ENCODE data around the gene NCAN. TPM values are rescaled to one million over a fixed set of nuclear protein-coding genes. Genes with fewer than 3 reads are reported as not detected.
"Not testable (repeated sequence)": the region's sequence is repeated elsewhere in the genome, so short reads cannot be mapped to it uniquely, and the experiment has no call there.

NCAN gene
- total and polyA plus RNA-seq, 7 donors, result 0.03 TPM; not detected in 6

- Histone ChIP-seq H3K27me3 (ENCODE audit: insufficient read depth in 3 of 3, low read length in 2 of 3) (no peaks in the 10 kb centered on the region), H3K27ac (peak overlapping the region; percentile 50), H3K36me3 (ENCODE audit: insufficient read depth in 1 of 2, low read depth in 1 of 2) (peaks cover 0 to 5% of the 10 kb centered on the region in 2 donors), H3K9me3 (no peaks in the 10 kb centered on the region), H3K4me3 (peak overlapping the region; percentile 4), H3K4me1 (peaks cover 19% of the 10 kb centered on the region)
- ATAC-seq (peak; percentile 69 to 78 (median 74)), DNase-seq (peak; percentile 62 to 83)
- intact Hi-C loops (cut with DNase I), result loop anchor here in 1 of 2 donors (10.0 kb wide), 1 partner anchor 117 kb away; no protein-coding TSS in a partner anchor
- no peak for TF ChIP-seq CTCF (IDR thresholded peaks at IDR 0.05)
- WGBS, 3 donors, result 28 to 39% (median 37%) methylated on average over 6 to 8 of the region's 8 CpGs
Observed at GRCh38 chr19:19171821-19172532, 39.8 kb upstream of the NCAN start.

GRCh38 chr19:19173243-19173642 lies 38.5 kb upstream of the NCAN start:
- not testable (repeated sequence) for H3K9me3 ChIP-seq; ATAC-seq; DNase-seq; H3K4me3 ChIP-seq; H3K36me3 ChIP-seq (ENCODE audit: insufficient read depth in 1 of 2, low read depth in 1 of 2); H3K27me3 ChIP-seq (ENCODE audit: insufficient read depth in 3 of 3, low read length in 2 of 3); H3K27ac ChIP-seq
- intact Hi-C loops (cut with DNase I), result loop anchor here in 1 of 2 donors (10.0 kb wide), 1 partner anchor 118 kb away; no protein-coding TSS in a partner anchor
- H3K4me1 ChIP-seq, result peaks cover 19% of the 10 kb centered on the region
- WGBS, 3 donors, result 82 to 91% (median 88%) methylated on average over 5 of the region's 5 CpGs

GRCh38 chr19:19176950-19177349 lies 34.8 kb upstream of the NCAN start:
- intact Hi-C loops (cut with DNase I), result loop anchor here in 1 of 2 donors (10.0 kb wide), 1 partner anchor 122 kb away; no protein-coding TSS in a partner anchor

GRCh38 chr19:19179548-19180441 lies 32.0 kb upstream of the NCAN start:
- no peak for DNase-seq
- peaks cover 2 to 48% of the 10 kb centered on the region in 2 donors for H3K36me3 ChIP-seq (ENCODE audit: insufficient read depth in 1 of 2, low read depth in 1 of 2)
- peak; percentile 20 to 81 (median 65) for ATAC-seq
- no peak overlapping the region for H3K4me3 ChIP-seq
- H3K9me3 ChIP-seq, result no peaks in the 10 kb centered on the region
- intact Hi-C loops (cut with DNase I), result loop anchor here in 1 of 2 donors (10.0 kb wide), 1 partner anchor 125 kb away; no protein-coding TSS in a partner anchor
- no peaks in the 10 kb centered on the region for H3K27me3 ChIP-seq (ENCODE audit: insufficient read depth in 3 of 3, low read length in 2 of 3)
- 75 to 77% (median 77%) methylated on average over 17 of the region's 17 CpGs for WGBS, 3 donors
- H3K4me1 ChIP-seq, result no peaks in the 10 kb centered on the region
- H3K27ac ChIP-seq, result no peak overlapping the region
- no peak for TF ChIP-seq CTCF (IDR thresholded peaks at IDR 0.05)

More at GRCh38 chr19:19176950-19177349, 34.8 kb upstream of the NCAN start:
- no peak for TF ChIP-seq CTCF (IDR thresholded peaks at IDR 0.05)
- peaks cover 6% of the 10 kb centered on the region for H3K4me1 ChIP-seq
- DNase-seq (no peak), ATAC-seq (no peak)
- 83 to 91% (median 90%) methylated on average over 8 of the region's 8 CpGs for WGBS, 3 donors
- H3K9me3 ChIP-seq, result no peaks in the 10 kb centered on the region
- peaks cover under 1 to 30% of the 10 kb centered on the region in 2 donors for H3K36me3 ChIP-seq (ENCODE audit: insufficient read depth in 1 of 2, low read depth in 1 of 2)
- no peak overlapping the region for H3K4me3 ChIP-seq
- H3K27ac ChIP-seq, result no peak overlapping the region
- no peaks in the 10 kb centered on the region for H3K27me3 ChIP-seq (ENCODE audit: insufficient read depth in 3 of 3, low read length in 2 of 3)
